DND-41 (cell line): ENCODE data around the gene MARCHF9.

ENCODE experiments used
- CTCF ChIP-seq: IDR thresholded peaks from 2 replicates; pipeline ENCODE4 v1.5.1; 2012; ENCODE audit warnings: borderline replicate concordance, low read length, moderate library complexity, mild to moderate bottlenecking; ENCODE audit not compliant: poor library complexity, severe bottlenecking; ENCODE audit errors: extremely low read depth
- EZH2 ChIP-seq: IDR thresholded peaks from 3 replicates; pipeline ENCODE4 v1.6.1; 2012; ENCODE audit warnings: borderline replicate concordance, low read depth, mild to moderate bottlenecking, moderate library complexity, low read length, inconsistent platforms; ENCODE audit not compliant: severe bottlenecking

DNA sequence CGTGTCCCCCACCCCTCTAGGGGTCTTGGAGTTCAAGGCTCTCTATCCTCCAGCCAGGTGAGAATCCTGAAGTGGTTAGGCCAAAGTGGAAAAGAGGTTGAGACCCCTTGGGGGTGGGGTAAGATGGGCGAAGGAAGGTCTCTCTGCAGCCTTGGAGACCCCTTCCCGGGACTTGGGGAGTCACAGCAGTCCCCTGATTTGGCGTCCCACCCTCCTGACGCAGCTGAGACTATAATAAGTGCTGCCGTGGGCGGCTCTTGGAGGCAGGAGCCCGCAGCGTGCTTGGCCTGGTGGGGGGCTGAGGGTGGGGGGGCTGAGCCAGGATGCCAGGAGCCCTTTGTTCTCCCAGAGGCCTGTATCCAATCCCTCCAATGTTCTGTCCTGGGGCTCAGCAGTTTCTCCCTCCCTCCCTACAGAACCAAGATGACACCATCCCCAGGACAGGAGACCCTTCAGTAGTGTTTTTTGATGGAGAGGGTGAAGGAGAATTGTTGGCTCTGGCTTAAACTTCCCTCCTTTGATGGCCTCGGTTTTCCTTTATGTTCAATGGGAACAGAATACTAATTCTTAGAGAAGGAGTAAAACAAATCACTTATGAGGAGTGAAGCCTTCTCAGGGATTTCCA is 14.9 kb upstream of the MARCHF9 start:
- TF ChIP-seq CTCF (no peak), EZH2 (no peak)
